ENCODE data around the gene SNRNP25.

SNRNP25 gene

GRCh38 chr16:78444-79150 is 25.0 kb downstream of the SNRNP25 start:
- DNase-seq: no peak

- DNase-seq: no peak
Measured at GRCh38 chr16:79151-80054, 25.8 kb downstream of the SNRNP25 start.

DNA sequence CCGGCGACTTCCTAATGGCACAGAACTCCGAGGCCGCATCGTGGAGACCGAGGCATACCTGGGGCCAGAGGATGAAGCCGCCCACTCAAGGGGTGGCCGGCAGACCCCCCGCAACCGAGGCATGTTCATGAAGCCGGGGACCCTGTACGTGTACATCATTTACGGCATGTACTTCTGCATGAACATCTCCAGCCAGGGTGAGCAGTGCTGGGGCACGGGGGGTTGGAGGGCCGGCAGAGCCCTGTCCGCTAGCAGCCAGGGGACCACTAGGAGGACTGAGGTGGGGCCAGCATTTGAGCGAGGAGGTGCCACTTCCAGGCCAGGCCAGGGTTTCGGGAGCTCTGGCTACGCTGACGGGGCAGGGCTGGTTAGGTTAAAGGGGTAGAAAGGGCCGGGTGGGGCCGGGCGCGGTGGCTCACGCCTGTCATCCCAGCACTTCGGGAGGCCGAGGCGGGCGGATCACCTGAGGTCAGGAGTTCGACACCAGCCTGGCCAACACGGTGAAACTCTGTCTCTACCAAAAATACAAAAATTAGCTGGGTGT is 29.5 kb downstream of the SNRNP25 start:
- DNase-seq: no peak

GRCh38 chr16:83781-84615 is 30.4 kb downstream of the SNRNP25 start:
- no peak for DNase-seq

- DNase-seq: peak; percentile 68
Measured at GRCh38 chr16:84718-85406, 31.2 kb downstream of the SNRNP25 start.

GRCh38 chr16:85407-85782 is 31.8 kb downstream of the SNRNP25 start:
- DNase-seq: no peak

DNA sequence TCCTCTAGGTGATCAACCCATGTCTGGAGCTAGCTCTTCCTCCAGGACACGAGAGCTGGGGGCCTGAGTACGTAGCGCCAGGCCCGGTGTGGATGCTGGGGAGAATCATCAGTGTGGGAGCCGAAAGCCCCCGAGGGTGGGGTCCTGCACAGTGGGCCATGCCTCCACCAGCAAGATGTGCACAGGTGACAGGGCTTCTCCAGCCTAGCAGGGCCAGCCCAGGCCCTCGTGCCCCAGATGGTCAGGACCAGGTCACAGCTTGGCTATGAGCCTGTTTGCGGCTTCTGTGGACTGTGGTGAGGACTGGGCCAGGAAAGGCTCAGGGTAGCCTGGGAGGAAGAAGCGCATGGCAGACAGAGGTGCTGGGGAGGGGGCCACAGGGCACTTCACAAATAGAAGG is 32.2 kb downstream of the SNRNP25 start:
- DNase-seq: no peak

GRCh38 chr16:86483-86952 is 32.9 kb downstream of the SNRNP25 start:
- no peak for DNase-seq

DNA sequence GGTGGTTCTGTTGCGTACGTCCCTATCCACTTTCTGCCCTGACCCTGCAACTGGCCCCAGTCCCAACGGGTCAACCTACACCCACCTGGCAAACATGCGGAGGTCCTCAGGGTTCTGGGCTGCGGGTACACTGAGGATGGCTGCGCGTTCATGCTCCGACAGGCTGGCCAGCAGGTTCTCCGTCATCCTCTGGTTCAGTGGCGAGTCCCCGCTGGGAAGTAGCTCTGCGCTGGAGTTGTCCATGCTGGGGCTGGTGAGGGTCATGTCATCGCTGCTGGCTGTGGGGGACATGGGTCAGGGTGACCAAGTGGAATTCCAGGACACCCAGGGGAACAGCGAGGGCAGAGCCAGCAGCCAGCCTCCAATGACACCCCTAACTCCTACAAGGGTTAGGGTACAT is 35.0 kb downstream of the SNRNP25 start:
- DNase-seq: no peak

GRCh38 chr16:89391-90302 is 36.0 kb downstream of the SNRNP25 start:
- DNase-seq: no peak

- DNase-seq: no peak
Measured at GRCh38 chr16:91484-91883, 37.9 kb downstream of the SNRNP25 start.

DNA sequence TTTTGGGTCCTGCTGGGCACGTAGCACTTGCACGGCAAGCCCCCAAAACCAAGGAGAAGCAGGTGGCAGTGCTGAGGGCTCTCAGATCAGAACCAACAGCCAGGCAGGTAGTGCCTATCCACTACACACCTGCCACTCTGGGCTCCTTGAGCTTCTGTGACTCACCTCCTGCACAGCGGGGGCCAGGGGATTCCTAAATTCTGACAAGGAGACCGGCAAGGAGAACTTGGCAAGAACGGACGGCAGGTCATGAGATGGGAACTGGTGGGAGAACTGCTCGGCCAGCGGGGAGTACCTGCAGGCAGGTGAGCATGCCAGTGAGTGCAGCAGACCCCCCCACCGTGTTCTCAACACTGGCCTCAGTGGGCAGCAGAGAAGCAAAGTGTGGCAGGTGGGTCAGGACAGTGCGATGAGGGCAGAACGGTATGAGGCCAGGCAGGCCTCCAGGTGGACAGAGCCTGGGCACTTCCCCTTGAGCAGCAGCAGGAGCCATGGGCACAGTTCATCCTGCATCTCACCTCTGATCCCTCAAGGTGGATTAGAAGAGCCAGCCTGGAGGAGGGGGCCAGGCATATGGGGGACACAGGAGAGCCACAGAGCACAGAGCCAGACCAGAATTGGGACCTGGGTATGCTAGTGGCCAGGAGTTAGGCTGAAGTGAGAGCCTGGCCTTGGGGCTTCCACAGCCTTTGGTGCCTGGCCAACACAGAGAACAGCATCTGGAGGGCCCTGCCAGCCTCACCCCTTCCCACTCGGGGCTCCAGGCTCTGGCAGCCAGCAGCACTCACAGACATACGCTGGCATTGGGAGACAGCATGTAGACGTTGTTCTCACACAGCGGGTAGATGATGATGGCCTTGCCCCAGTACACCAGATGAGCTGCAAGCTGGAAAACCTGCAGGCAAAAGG is 39.1 kb downstream of the SNRNP25 start:
- no peak for DNase-seq

GRCh38 chr16:94918-95265 is 41.3 kb downstream of the SNRNP25 start:
- DNase-seq: no peak

- peak; percentile 88 for DNase-seq
Measured at GRCh38 chr16:96935-97381, 43.3 kb downstream of the SNRNP25 start.

GRCh38 chr16:97822-98221 is 44.2 kb downstream of the SNRNP25 start:
- no peak for DNase-seq

DNA sequence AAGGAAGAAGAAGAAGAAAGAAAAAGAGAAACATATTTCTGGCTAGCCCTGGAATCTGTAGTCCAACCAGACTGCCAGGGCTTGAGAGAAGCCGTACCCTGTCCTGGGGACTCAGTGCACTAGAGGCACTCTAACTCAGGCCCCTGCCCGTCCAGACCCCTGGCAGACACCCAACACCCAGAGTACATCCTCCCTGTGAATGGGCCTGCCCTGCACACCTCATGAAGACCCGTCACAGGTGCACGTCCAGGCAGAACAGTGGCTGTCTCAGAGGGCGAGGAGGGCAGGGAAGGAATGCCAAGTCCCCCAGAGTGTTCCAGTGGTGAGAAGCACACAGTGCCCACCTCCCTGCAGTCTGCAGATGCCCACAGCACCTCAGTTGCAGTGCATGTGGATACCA is 47.4 kb downstream of the SNRNP25 start:
- no peak for DNase-seq

DNA sequence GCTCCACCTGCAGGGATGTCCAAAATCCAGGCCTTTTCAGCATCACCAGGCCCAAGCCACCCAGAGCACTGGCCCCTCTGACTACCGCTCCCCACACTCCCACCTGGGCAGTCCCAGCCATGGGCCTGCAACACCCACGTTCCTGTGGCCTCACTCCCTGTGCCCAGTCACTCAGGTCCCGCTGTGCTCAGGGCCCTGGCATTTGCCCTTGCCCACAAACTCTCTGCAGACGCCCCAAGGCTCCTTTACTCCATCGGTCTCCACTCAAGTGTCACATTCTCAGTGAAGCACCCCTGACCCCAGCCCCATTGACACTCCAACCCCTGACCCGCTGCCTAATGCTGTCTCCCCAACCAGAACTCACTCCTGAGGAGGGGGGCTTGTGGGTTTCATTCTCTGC is 48.0 kb downstream of the SNRNP25 start:
- no peak for DNase-seq

- DNase-seq: no peak
Measured at GRCh38 chr16:102060-102855, 48.6 kb downstream of the SNRNP25 start.

DNA sequence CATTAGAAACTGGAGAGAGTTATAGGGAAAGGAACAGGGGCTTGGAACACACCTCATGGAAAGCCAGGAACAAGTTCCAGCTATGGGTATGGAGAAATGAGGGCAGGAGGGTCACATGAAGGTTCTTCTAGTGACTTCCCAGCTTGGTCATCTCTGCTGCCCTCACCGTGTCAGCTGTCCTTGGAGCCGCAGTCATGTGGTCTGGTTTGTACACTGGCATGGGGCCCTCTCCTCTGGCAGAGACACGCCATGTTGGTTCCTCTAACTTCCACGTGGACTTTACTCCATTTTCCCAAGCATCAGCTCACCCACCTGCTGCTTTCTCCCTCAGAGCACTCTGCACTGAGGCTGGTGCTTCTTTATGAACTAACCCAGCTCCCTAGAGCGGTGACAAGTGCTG is 50.7 kb downstream of the SNRNP25 start:
- DNase-seq: no peak
